Common myeloid progenitor, CD34-positive (primary cell): ENCODE measurements around the gene HNRNPLL. TPM values are rescaled to one million over a fixed set of nuclear protein-coding genes. Genes with fewer than 3 reads are reported as not detected.
"Not testable (repeated sequence)": the region's sequence is repeated elsewhere in the genome, so short reads cannot be mapped to it uniquely, and the experiment has no call there.

Experiments
- CTCF ChIA-PET: fragments of 350-600 bp; sonication (Branson Sonifier 250); formaldehyde crosslinking; loops from one replicate; lab custom pipeline; 2021; ENCODE audit warnings: antibody characterized with exemption; lab: Charles Lee
- POLR2A ChIA-PET: fragments of 350-600 bp; sonication (Branson Sonifier 250); formaldehyde crosslinking; loops from one replicate; lab custom pipeline; 2021; ENCODE audit warnings: antibody characterized with exemption; lab: Charles Lee
- DNase-seq, 3 donors: peaks; one replicate each; pipeline versions ENCODE4 v3.0.0 to v3.0.0-alpha.2; 2013
- H3K27ac ChIP-seq, 2 experiments: 1 replicate in 1 of 2; 2 replicates in 1 of 2; pipeline ENCODE4 v1.7.0; 2013; ENCODE audit warnings: inconsistent platforms in 2 of 2, low read length in 2 of 2, mild to moderate bottlenecking in 2 of 2, low read depth in 1 of 2, moderate library complexity in 1 of 2; ENCODE audit not compliant: severe bottlenecking in 2 of 2, insufficient read depth in 1 of 2, poor library complexity in 1 of 2
- H3K27me3 ChIP-seq, 5 experiments: replicated peaks in 2 of 5; 1 replicate in 3 of 5; 2 replicates in 2 of 5; pipeline versions ENCODE4 v1.6.1 to v1.7.0; 2013; ENCODE audit warnings: low read length in 4 of 5, mild to moderate bottlenecking in 2 of 5, moderate library complexity in 2 of 5, inconsistent platforms in 1 of 5; ENCODE audit not compliant: insufficient read depth in 5 of 5, control insufficient read depth in 4 of 5
- H3K36me3 ChIP-seq, 4 experiments: 1 replicate in 2 of 4; 2 replicates in 2 of 4; pipeline versions ENCODE4 v1.6.1 to v1.7.0; 2013; ENCODE audit warnings: low read length in 3 of 4, control low read depth in 1 of 4, mild to moderate bottlenecking in 1 of 4; ENCODE audit not compliant: control insufficient read depth in 4 of 4, insufficient read depth in 4 of 4
- H3K4me1 ChIP-seq, 4 experiments: 1 replicate in 3 of 4; 2 replicates in 1 of 4; pipeline versions ENCODE4 v1.6.1 to v1.7.1; 2013; ENCODE audit warnings: low read length in 3 of 4, mild to moderate bottlenecking in 3 of 4, control low read depth in 1 of 4, inconsistent platforms in 1 of 4, moderate library complexity in 1 of 4; ENCODE audit not compliant: control insufficient read depth in 4 of 4, insufficient read depth in 4 of 4; ENCODE audit errors: control extremely low read depth in 1 of 4
- H3K4me3 ChIP-seq, 7 experiments: 1 replicate in 4 of 7; 2 replicates in 3 of 7; pipeline versions ENCODE4 v1.5.1 to v1.7.0; 2013; ENCODE audit warnings: mild to moderate bottlenecking in 7 of 7, low read length in 6 of 7, moderate library complexity in 6 of 7, inconsistent platforms in 2 of 7, low read depth in 2 of 7, control low read depth in 1 of 7; ENCODE audit not compliant: insufficient read depth in 4 of 7, control insufficient read depth in 1 of 7; ENCODE audit errors: extremely low read depth in 1 of 7
- H3K9me3 ChIP-seq, 5 experiments: 1 replicate in 4 of 5; 2 replicates in 1 of 5; pipeline versions ENCODE4 v1.6.1 to v1.7.1; 2013; ENCODE audit warnings: low read length in 4 of 5, mild to moderate bottlenecking in 2 of 5, inconsistent platforms in 1 of 5, low read depth in 1 of 5, moderate library complexity in 1 of 5; ENCODE audit not compliant: control insufficient read depth in 4 of 5, insufficient read depth in 2 of 5; ENCODE audit errors: control extremely low read depth in 1 of 5
- WGBS: methylation state at CpG from one replicate; pipeline ENCODE4 v1.1.5; 2013; ENCODE audit not compliant: insufficient coverage; 5-methylcytosine and 5-hydroxymethylcytosine counted together
- polyA plus RNA-seq: library from polyadenylated mRNA; unstranded; fragments of 120-200 nt; gene quantifications from one replicate; pipeline ENCODE4 v1.2.1, GENCODE V29; 2013

The HNRNPLL gene
- 32.4 TPM for polyA plus RNA-seq

DNA sequence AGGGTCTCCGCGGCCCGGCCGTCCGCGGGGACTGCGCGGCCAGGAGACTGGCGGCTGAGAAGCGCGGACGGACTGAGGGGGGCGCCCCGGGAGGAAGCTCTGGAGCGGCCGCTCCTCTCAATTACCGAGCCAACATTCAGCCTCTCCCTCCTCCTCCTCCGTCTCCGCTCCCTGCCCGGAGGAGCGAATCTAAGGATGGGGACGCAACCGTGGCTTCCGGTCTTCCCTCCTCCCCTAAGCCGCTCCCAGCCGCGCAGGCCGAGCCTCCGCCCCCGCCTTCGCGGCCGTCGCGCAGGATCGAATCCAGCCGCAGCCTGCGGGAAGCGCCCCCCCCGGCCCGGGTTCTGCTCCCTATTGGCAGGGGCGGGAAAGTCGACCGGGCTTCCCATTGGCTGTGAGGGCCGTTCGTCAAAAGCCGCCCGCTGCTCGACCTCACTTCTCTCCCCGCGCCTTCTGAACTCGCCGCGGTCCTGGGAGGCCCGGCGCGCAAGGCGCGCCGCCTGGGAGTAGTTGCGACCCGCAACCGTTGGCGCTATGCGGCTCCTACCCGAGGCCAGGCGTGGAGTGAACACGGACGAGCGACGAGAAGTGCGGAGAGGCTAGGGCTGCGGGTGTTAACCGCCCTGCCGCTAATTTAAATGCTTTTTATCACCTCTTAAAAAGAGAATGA lies at the start of gene HNRNPLL:
Gene HNRNPLL, minus strand, starts transcription at position 197 of the 670 bp plus-strand sequence. CDS start 302 bp downstream, outside the sequence.
- under 1% methylated on average over 53 of the region's 75 CpGs for WGBS
- no peaks in the 10 kb centered on the region for H3K9me3 ChIP-seq
- H3K36me3 ChIP-seq: no peaks in the 10 kb centered on the region
- CTCF ChIA-PET: interaction anchor here (0.7 to 8.0 kb wide), 17 partner anchors 8 to 287 kb away, joined by 3 to 80 read pairs (median 5); no protein-coding TSS in a partner anchor
- H3K4me3 ChIP-seq: peak within 1 kb of the TSS; percentile 73 to 92 (median 83)
- peak; percentile 91 to 94 (median 94) for DNase-seq
- H3K27me3 ChIP-seq: peaks cover 0 to 14% (median 4%) of the 10 kb centered on the region in 5 experiments
- peak within 1 kb of the TSS; percentile 50 to 83 for H3K27ac ChIP-seq
- peaks cover 19 to 33% (median 25%) of the 10 kb centered on the region in 4 experiments for H3K4me1 ChIP-seq
- POLR2A ChIA-PET: interaction anchor here (0.6 to 1.6 kb wide), 3 partner anchors 11 to 80 kb away, joined by 3 to 7 read pairs (median 4); partner anchors contain the start of gene GALM

- Histone ChIP-seq H3K27me3 (no peaks in the 10 kb centered on the region), H3K9me3 (peaks cover 0 to 11% (median 2%) of the 10 kb centered on the region in 5 experiments), H3K36me3 (no peaks in the 10 kb centered on the region), H3K4me3 (no peak overlapping the region), H3K4me1 (peaks cover 0 to 36% (median 29%) of the 10 kb centered on the region in 4 experiments), H3K27ac (no peak overlapping the region)
- POLR2A ChIA-PET: no interaction called here
- CTCF ChIA-PET: interaction anchor here (1.0 to 1.7 kb wide), 3 partner anchors 41 to 73 kb away, joined by 3 to 5 read pairs (median 3); no protein-coding TSS in a partner anchor
- 100% methylated on average over 2 of the region's 2 CpGs for WGBS
- no peak for DNase-seq
These were observed 48.0 kb upstream of the HNRNPLL start for GRCh38 chr2:38650717-38651116.

GRCh38 chr2:38650012-38650411 lies 47.3 kb upstream of the HNRNPLL start:
- DNase-seq: no peak
- ChIA-PET POLR2A (no interaction called here), CTCF (interaction anchor here (1.3 to 1.7 kb wide), 2 partner anchors 40 to 73 kb away, joined by 3 to 5 read pairs; no protein-coding TSS in a partner anchor)
- Histone ChIP-seq H3K27ac (no peak overlapping the region), H3K9me3 (peaks cover 0 to 13% (median 2%) of the 10 kb centered on the region in 5 experiments), H3K36me3 (no peaks in the 10 kb centered on the region), H3K4me1 (peaks cover 0 to 37% (median 29%) of the 10 kb centered on the region in 4 experiments), H3K27me3 (no peaks in the 10 kb centered on the region), H3K4me3 (no peak overlapping the region)
- 96% methylated on average over 6 of the region's 6 CpGs for whole genome bisulfite sequencing

DNA sequence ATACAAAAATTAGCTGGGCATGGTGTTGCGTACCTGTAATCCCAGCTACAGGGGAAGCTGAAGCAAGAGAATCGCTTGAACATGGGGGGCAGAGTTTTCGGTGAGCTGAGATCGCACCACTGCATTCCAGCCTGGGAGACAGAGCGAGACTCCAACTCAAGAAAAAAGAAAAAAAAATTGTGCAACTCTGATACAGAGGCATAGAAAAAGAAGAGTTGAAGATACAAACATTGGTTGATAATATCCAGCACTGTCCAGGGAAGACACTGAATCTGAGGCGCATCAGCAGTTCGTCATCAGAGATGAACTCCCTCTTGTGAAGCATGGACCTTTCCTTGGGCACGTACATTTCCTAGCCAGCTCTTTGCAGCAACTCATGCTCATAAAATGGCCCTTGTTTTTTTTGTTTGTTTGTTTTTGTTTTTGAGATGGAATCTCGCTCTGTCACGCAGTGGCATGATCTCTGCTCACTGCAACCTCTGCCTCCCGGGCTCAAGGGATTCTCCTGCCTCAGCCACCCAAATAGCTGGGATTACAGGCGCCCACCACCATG lies 46.5 kb upstream of the HNRNPLL start:
- no peak for DNase-seq
- no peak overlapping the region for H3K27ac ChIP-seq
- H3K4me1 ChIP-seq: peaks cover 6 to 38% (median 27%) of the 10 kb centered on the region in 4 experiments
- over 99% methylated on average over 12 of the region's 12 CpGs for WGBS
- peaks cover 0 to 13% (median 2%) of the 10 kb centered on the region in 5 experiments for H3K9me3 ChIP-seq
- no peaks in the 10 kb centered on the region for H3K27me3 ChIP-seq
- CTCF ChIA-PET: interaction anchor here (1.0 to 1.7 kb wide), 4 partner anchors 8 to 74 kb away, joined by 3 to 5 read pairs (median 4); no protein-coding TSS in a partner anchor
- POLR2A ChIA-PET: interaction anchor here (0.7 kb wide), 1 partner anchor 21 kb away, joined by 3 read pairs; no protein-coding TSS in a partner anchor
- H3K4me3 ChIP-seq: no peak overlapping the region
- no peaks in the 10 kb centered on the region for H3K36me3 ChIP-seq

DNA sequence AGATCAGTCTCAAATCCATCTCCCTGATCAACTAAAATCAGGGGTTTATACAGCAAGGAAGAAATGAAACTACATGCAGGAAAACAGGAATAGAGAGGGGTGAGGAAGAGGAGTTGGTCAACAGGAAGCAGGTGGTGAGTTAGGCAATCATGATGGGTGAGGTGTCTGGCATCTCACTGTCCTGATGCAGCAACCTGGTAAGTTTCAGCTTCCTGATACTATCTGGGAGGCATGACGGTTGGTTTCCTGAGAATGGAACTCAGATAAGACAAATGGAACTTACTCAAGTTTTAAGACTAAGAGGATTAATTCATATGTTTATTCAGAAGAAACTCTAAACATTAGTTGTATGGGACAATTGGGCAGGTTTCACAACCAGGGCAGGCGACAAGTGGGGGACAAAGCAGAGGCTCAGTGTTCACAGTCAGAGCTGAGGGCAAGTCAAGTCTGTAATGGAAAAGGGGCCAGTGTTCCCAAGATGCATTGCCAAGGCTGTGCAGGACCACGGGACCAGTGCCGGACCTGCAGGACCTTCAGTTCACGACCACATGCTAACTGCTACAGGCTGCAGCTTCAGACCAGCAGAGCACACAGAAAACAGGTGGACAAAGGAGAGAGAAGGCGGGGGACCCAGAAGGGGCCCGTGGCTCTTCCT lies 45.5 kb upstream of the HNRNPLL start:
- no peak for DNase-seq
- 82% methylated on average over 5 of the region's 7 CpGs for WGBS
- no peaks in the 10 kb centered on the region for H3K27me3 ChIP-seq
- POLR2A ChIA-PET: no interaction called here
- peaks cover 0 to 13% (median 2%) of the 10 kb centered on the region in 5 experiments for H3K9me3 ChIP-seq
- no peak overlapping the region for H3K4me3 ChIP-seq
- CTCF ChIA-PET: interaction anchor here (1.0 to 1.4 kb wide), 4 partner anchors 7 to 94 kb away, joined by 3 to 4 read pairs (median 3); no protein-coding TSS in a partner anchor
- peaks cover 6 to 40% (median 28%) of the 10 kb centered on the region in 4 experiments for H3K4me1 ChIP-seq
- no peaks in the 10 kb centered on the region for H3K36me3 ChIP-seq
- H3K27ac ChIP-seq: no peak overlapping the region

DNA sequence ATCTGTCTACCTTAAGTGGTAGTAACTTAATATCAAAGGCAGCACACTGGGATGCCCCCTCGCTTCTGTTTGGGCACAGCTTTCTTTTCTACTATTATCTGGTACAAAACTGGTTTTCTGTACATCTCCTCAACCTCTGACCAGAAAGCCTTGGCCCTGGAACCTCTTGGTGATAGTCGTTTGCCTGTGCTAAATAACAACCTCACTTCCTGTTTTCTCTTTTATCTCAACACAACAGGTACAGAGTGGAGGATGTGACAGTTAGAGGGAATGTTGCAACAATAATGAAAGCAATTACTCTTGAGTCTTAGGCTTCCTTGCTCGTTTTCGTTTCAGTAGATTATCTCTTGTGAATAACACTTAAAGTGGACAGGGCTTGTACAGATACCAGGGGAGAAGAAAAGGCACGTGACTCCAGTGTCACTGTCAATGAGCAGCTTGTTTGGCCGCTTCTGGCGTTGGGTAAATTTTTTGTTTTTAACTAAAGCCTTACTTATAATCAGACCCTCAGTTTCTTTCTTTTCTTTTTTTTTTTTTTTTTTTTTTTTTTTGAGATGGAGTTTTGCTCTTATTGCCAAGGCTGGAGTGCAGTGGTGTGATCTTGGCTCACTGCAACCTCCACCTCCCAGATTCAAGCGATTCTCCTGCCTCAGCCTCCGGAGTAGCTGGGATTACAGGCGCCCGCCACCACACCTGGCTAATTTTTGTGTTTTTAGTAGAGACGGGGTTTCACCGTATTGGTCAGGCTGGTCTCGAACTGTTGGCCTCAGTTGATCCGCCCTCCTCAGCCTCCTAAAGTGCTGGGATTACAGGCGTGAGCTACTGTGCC lies 41.2 kb upstream of the HNRNPLL start:
- POLR2A ChIA-PET, H3K27me3 ChIP-seq, H3K36me3 ChIP-seq: not testable (repeated sequence)
- peak overlapping the region; percentile 50 to 85 for H3K27ac ChIP-seq
- H3K4me3 ChIP-seq: peak overlapping the region in 1 of 7 experiments; percentile 55
- CTCF ChIA-PET: interaction anchor here (1.2 to 1.5 kb wide), 3 partner anchors 34 to 76 kb away, joined by 3 to 4 read pairs (median 4); no protein-coding TSS in a partner anchor
- H3K4me1 ChIP-seq: peaks cover 6 to 30% (median 24%) of the 10 kb centered on the region in 4 experiments
- peak; percentile 89 to 97 (median 92) for DNase-seq
- H3K9me3 ChIP-seq: peaks cover 0 to 13% (median 2%) of the 10 kb centered on the region in 5 experiments
- WGBS: 77% methylated on average over 11 of the region's 16 CpGs
